GM19468 (cell line): ENCODE measurements around the gene XPOT.

Experiments
- ATAC-seq: cut with Tn5 transposase; IDR thresholded peaks from one replicate; pipeline ENCODE4 v1.9.1; 2021; ENCODE audit warnings: mild to moderate bottlenecking, moderate library complexity, moderate number of reproducible peaks; ENCODE audit not compliant: unreplicated experiment; ENCODE audit errors: extremely low read depth

The XPOT gene

DNA sequence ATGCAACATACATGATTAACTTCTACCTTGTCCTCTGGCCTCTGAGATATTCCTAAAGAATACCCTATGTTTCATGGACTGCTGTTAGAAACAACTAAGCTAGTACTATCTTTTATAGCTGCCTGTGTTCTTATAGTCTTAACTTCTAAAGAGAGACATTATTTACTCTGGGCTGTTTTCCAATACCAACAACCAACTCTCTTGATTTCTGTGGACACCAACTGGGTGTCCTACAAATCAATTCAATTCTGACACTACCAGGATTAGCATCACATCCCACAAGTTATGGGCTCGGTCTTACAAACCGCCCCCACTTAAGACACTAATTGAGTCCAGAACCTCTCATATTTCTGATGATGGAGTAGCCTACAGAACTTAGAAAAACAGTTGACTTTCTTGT is 8.3 kb downstream of the XPOT start:
- no peak for ATAC-seq

DNA sequence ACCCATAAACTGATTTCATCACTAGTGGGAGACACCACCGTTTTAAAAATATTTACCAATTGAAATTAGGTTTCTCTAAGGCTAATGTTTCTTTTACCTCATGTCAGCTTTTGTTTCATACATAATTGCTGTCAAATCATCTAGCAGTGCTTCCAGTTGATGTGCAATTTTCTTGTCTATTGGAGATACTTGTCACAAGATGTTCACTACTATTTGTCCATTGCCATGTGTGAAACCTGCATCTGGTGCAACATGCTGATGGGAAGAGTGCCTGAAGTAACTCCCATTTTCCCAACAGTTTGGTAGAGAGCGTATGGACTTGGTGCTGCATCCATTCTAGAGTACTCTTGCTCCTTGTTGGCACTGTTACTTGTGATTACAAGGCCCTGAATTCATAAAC is 9.7 kb downstream of the XPOT start:
- no peak for ATAC-seq

DNA sequence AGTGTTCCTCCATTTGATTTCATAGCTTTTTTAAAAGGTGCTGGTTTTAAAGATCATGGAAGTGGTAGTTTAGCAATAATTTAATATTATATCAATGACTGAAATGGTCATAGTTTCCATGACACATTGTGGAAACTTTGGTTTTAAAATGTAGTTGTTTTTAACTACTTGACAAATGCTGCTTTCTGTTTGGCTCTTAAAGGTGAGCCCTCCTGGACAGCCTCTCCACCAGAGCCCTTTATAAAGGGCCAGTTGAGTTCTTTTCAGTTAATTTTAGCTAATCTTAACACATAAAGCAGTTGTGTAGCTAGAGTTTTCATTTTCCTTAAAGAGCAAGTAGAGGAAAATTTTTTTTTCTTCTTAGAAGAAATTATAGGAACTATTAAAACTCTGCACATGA is 14.0 kb downstream of the XPOT start:
- ATAC-seq, result no peak

DNA sequence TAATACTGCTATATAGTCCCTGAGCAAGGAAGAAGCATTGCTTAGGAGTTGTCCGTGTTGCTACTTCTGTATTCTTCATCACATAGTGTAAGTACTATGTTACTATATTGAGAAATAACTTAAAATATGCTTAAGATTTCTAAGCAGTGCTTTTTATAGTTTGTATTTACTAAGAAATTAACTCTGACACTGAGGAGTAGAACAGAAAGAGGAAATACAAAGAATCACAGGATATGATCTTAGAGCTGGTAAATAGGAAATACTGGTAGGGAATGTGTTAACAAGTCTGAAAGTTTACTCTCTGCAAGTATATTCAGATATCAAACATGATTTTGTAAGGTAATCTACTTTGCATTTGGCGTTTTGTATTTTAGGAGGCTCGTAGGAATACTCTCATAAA is 15.5 kb downstream of the XPOT start:
- no peak for ATAC-seq

DNA sequence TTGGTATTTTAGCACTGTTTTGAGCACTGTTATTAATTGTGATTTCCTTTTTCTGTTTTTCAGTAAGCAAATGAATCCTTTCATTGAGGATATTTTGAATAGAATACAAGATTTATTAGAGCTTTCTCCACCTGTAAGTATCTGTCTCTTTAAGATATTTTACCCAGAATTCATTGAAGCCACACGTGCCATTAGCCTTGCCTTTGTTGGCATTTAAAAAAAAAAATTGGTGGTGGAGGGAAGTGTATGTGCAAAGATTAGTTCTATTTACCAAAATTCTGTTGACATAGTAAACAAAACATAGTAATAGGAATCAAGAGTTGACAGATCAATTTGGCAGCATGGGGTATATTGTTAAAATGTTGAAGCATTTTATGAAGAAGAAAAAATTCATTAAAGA is 23.8 kb downstream of the XPOT start:
- ATAC-seq, result no peak

DNA sequence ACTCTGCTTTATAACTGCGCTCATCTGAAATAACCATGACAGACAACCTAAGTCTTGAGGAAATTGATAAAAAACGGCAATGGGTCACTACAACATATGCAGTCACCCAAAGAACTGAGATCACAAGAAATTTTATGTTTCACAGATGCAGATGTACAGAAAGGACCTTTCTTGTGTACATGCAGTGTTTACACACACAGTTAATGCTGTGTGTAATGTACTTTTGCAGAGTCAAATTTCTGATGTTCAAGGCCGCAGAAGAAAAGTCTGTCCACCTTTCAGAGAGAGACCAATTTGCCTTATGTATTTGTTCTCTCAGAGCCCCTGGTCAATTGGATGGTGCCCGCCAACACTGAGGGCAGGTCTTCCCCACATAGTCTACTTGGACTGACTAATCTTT is 24.8 kb downstream of the XPOT start:
- no peak for ATAC-seq

DNA sequence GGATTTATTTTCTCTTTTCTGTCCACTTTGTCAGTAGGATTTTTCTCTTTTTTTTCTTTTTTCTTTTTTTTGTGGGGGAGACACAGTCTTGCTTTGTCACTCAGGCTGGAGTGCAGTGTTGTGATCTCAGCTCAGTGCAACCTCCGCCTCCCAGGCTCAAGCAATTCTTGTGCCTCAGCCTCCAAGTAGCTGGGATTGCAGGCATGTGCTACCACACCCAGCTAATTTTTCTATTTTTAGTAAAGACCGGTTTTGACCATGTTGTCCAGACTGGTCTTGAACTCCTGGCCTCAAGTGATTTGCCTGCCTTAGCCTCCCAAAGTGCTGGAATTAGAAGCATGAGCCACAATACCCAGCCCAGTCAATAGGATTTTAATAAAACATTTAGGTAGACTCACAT is 26.7 kb downstream of the XPOT start:
- ATAC-seq, result no peak

DNA sequence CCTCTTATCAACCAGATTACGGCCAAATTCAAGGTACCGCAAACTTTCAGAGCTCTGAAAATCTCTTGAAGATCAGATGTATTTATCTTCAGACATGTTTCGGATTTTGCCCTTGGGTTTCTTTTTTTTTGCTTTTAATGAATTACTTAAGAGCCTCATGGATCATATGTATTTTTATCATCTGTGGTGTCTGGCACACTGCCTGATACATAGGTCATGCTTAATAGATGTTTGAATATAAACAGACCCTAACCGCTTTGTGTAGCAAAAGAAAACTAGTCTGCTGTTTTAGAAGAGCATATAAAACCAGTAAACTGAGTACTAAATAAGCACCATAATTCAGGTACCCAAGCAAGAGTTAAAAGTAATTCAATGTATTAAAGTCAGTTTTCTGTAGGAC is 27.6 kb downstream of the XPOT start:
- ATAC-seq, result no peak

DNA sequence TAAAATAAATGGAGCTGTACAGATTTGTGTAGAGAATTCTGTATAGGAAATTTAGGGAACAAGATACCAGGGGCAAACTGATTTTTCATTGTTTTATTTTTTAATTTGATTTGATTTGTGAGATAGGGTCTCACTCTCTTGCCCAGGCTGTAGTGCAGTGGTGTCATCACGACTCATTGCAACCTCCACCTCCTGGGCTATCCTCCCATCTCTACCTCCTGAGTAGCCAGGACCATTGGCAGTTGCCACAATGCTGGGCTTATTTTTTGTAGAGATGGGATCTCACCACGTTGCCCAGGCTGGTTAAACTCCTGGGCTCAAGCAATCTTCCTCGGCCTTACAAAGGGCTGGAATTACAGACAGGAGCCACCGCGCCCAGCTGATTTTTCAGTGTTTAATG is 29.7 kb downstream of the XPOT start:
- no peak for ATAC-seq

DNA sequence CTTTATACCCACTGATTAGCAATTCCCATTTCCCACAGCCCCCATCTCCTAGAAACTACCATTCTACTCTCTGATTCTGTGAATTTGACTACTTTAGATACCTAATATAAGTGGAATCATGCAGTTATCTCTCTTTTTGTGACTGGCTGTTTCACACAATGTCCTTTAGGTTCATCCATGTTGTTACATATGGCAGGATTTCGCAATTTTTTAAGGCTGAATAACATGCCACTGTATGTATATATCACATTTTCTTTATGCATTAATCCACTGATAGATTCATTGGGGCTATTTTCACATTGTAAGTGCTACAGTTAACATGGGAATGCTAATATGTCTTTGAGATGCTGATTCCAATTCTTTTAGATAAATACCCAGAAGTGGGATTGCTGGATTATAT is 35.9 kb downstream of the XPOT start:
- no peak for ATAC-seq

DNA sequence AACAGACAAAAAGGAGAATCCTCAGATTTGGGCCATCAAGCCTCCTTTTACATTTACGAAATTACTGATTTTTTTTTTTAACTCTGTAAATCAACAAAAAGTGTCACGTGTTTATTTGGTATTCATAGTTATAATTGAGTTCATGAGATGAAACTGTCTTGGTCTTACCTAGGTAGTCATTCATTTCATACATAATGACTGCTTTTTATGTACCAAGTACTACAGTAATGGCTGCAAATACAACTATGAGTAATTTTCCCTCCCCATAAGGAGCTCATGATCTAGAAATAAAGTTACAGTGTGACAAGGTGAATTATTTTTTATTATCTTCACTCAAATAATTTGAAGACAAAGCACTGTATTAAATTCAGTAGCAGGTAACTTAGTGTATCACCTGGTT is 41.3 kb downstream of the XPOT start:
- ATAC-seq, result no peak

DNA sequence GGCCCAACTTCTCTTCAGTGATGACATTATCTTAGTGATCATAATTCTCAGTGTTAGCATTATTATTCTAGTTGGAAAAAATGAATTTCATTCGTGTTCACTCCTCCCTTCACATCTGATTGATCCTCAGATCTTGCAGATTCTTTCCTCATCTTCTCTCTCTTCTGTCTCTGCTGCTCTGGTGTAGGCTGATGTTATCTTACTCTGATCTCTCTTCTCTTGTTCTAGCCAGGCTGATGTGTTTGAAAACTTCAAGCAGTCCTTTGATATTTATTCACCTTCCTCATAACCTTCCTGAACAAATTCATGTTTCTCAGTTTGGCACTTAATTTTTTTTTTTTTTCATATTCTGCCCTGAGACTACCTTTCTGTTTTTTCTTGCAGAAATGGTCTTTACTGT is 42.1 kb downstream of the XPOT start:
- ATAC-seq, result no peak

DNA sequence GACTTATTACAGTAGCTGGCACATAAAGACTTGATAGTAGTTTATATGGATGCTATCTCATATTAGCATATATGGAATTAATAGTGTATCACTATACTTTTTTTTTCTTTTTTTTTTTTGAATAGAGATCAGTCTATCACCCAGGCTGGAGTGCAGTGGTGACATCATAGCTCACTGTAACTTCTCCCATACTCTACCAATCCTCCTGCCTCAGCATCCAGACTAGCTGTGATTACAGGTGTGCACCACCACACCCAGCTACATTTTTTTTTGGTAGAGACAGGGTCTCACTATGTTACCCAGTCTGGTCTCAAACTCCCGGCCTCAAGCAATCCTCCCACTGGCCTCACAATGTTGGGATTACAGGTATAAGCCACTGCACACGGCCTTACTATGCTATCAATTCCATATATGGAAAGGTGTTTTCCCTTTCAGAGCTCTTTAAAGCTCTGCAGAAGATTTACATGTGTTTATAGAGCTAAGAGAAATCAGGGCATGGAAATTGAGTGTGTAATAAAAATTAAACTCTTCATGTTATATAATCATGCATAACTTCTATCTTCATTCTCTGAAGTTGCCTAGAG is 46.0 kb downstream of the XPOT start:
- no peak for ATAC-seq

DNA sequence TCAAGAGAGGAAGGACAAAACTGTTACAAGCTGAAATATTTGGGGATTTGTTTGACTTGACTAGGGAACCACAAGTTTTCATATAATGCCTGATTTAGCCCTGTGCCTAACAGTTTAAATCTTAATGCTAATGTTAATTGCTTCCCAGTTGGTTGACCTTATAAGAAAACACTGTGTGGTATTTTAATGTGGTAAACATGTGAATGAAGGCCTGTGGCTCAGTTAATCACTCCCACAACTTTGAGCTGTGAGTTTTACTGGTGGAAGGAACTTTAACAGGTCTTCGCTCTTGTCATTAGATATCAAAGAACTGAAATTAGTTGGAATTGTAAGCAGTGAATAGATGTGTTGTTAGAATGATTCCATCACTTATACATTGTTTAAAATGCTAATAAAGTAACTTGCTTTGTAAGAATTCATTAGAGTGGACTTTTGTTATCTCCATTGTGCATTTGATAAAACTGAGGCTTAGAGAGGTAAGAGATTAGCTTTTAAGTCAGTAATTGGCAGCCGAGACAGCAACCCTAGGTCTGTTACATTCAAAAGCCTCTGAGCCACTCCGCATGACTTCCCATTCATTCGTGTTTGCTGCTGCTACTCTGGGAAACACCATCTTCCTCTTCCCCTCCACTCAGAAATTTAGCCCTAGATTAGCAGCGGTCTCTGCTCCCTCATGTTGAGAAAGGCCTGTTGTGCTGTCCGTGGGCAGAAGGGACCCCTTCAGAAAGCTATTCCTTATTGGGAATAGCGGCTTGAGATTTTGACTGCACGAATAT is 46.7 kb downstream of the XPOT start:
- ATAC-seq, result no peak

DNA sequence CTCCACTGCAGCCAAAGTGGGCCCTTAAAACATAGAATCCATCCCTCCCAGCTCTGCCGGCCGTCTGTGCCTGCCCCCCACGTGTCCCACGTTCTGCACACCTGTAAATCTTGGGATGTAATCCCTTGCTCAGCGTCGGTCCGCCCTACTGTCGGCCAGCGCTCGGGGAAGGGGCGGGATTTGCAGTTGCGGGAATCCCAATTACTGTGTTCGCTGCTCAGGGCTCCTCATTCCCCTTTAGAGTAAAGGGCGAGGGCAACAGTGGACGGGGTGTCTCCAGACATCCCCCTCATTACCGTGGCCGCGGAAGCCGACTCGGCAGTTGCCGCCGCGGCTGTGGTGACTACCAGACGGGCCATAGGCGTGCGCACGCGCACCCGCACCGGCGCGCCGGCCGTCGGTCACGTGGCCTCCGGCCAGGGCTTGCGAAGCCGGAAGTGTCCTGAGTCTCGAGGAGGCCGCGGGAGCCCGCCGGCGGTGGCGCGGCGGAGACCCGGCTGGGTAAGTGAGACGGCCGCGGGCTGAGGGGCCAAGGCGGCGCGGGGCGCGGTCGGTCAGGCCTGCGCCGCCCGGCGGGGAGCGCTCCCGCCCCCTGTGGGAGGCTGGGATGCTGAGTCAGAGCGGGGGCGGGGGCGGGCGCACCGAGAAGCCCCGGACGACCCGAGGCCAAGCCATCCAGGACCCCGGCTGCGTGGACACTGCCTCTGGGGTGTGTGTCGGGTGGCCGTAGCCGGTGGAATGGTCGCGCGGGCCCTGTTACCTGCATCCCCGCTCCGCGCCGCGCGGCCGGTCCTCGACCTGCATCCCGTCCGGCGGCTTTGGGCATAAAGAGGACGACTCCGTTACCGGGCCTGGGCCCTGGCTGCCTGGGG is 47.7 kb downstream of the XPOT start, which contains the start of gene TBK1:
TBK1 (plus strand) TSS at position 434 of the 872 bp plus-strand sequence. CDS start 3,751 bp downstream, outside the sequence.
- ATAC-seq, result peak; percentile 81

DNA sequence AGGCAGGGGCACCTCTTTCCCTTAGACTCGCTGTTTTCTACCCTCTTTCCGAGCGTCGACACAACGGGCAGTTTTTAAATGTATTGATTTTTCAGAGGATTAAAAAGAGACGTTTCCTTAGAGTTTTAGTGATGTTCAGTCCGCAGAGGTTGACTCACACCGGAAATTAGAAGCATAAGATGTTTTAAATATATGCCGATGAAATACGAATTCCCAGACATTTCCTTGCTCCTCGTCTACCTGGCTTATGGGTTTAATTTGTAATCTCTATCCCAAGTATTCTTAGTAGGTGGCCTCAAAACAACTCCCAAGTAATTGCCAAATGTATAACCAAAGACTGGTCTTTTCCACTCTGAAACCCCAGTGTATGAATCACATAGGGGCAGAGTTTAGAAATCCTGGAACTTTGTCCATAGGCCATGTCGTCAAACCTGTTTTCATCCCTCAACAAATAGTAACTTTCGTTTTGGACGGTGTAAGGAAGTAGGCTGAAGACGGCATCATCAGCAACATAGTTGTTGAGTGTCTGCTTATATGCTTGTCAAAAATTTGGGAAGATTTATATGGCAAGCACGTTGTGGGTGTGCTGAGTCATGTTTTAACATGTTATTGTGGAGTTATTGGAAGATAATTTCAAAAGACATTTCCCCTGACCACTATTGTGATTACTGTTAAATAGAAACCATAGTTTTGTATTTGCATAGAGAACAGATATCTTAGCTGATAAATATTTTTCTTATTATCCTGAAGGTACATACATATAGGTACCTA is 48.6 kb downstream of the XPOT start:
- ATAC-seq, result no peak

DNA sequence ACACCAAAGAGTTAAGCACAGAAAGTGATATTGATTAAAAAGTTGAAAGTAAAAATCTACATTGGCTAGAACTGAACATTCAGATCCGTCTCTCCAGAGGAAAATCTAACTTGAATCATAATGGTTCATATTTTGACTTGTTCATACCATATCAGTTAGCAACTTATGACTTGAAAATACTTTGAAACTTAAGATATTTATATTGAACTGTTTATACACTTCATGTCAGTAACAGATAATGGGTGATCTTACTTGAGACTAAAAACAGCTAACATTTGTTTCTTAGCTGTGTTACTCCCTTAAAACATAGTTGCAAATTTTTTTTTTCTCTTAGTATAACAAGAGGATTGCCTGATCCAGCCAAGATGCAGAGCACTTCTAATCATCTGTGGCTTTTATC is 51.3 kb downstream of the XPOT start:
- no peak for ATAC-seq

DNA sequence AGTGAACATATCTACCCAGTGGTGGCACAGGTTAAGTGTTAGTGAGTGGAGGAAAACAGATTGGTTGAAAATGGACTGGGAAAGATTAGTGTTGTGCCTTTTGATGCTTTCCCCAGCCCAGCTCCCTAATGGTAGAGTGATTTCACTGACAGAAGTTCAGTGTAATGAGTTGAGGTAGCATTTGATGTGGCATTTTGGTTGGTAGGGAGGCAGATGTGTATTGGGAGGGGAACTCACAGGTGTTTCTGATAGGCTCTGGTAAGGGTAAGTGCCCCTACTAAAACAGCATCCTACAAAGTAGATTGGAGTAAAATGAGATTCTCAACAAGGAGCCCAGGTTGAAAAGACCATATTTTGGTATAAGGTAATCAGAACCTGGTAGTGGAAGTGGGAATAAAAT is 51.9 kb downstream of the XPOT start:
- no peak for ATAC-seq

DNA sequence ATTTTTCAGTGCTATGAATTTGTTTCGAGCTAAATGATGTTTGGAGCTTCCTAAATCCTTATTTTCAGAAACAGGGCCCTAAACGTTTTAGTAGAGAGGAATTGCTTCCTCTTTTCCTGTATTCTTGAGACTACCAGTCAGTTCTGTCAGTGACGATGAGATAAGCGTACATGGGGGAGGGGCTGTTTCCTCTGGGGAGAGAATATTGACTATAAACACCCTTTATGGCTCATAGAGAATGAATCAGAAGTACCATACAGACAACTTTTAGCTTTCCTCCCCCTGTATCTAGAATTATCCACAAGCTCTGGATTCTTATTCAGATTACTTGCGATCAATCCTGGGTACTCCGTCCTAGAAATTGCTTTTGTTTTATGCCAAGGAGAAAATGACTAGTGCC is 52.8 kb downstream of the XPOT start:
- no peak for ATAC-seq

DNA sequence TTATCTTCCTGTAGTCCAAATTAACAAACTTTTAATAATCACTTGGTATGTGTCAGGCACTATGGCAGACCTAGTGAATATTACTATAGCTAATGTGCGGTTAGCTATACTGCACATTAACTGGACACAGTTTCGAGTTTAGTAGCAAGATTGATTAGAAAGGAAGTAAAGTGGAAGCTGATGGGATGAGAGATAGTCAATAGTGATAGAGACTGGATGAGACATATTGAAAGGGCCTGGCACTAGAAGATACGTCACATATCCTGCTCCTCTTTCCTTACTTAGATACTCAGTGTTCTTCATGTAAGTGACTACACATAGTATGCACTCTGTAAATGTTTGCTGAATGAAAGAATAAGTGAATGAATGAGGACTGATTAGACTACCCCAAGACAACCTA is 53.3 kb downstream of the XPOT start:
- no peak for ATAC-seq
